ENCODE data around the gene MYOG. TPM values are rescaled to one million over a fixed set of nuclear protein-coding genes. Genes with fewer than 3 reads are reported as not detected.

Gene MYOG
- total and polyA plus RNA-seq, 4 experiments from 2014 or later, result not detected

DNA sequence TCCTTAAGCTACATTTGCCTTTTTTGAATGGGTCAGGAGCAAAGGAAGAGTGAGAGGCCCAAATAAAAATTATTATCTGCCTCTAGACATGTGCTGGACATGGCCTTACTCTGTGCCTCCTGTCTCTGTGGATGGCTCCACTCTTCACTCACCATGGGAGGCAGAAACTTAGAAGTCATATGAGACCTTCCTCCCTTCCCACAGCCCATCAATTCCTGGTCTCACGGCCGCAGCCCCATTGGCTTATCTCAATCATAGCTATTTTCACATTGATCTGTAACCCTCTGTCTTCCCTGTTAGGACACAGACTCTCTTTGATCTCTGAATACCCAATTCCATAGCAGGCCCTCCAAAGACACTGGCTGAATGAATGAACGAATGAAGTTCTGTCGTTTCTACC lies 27.5 kb upstream of the MYOG start:
- DNase-seq, result no peak
- ChIA-PET POLR2A (ENCODE audit: partially characterized antibody) (no interaction called here), CTCF (ENCODE audit: partially characterized antibody) (no interaction called here)
- Histone ChIP-seq H3K9me3 (ENCODE audit: control insufficient read depth in 1 of 2, low read length in 2 of 2) (no peaks in the 10 kb centered on the region), H3K27ac (ENCODE audit: low read depth, low read length) (no peak overlapping the region), H3K27me3 (ENCODE audit: insufficient read depth, low read length) (peaks cover 2% of the 10 kb centered on the region), H3K4me1 (ENCODE audit: insufficient read depth, low read length) (no peaks in the 10 kb centered on the region), H3K4me3 (ENCODE audit: low read length in 2 of 2) (no peak overlapping the region), H3K36me3 (ENCODE audit: insufficient read depth, low read length) (no peaks in the 10 kb centered on the region)
- Mint-ChIP-seq H3K4me3 (no peak overlapping the region), H3K27me3 (peaks cover 27 to 28% of the 10 kb centered on the region in 2 donors), H3K27ac (no peak overlapping the region), H3K9me3 (no peaks in the 10 kb centered on the region), H3K36me3 (no peaks in the 10 kb centered on the region), H3K4me1 (peaks cover 0 to 2% (median 0%) of the 10 kb centered on the region in 4 donors)
- intact Hi-C loops (cut with micrococcal nuclease), result no loop called here

DNA sequence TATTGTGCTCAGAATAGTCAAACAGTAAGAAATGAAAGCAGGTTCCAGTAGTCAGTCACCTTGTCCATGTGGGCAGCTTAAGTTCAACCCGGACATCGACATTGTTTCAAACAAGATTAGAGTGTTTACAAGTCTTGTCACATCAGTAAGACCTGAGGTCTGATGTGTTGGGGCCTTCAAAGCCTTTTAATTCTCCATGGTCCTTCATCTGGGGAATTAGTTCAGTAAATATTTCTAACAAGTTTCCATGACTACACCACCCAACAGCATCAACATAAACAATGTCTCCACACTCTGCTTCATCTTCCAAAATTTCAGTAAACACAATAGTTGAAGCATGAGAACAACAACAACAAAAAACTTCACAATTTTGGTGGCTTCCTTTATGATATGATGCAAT lies 26.7 kb upstream of the MYOG start:
- Histone ChIP-seq H3K36me3 (ENCODE audit: insufficient read depth, low read length) (no peaks in the 10 kb centered on the region), H3K27ac (ENCODE audit: low read depth, low read length) (no peak overlapping the region), H3K4me3 (ENCODE audit: low read length in 2 of 2) (no peak overlapping the region), H3K27me3 (ENCODE audit: insufficient read depth, low read length) (peaks cover 8% of the 10 kb centered on the region), H3K4me1 (ENCODE audit: insufficient read depth, low read length) (no peaks in the 10 kb centered on the region), H3K9me3 (ENCODE audit: control insufficient read depth in 1 of 2, low read length in 2 of 2) (no peaks in the 10 kb centered on the region)
- no peak for DNase-seq
- Mint-ChIP-seq H3K36me3 (no peaks in the 10 kb centered on the region), H3K4me3 (no peak overlapping the region), H3K27me3 (peaks cover 30% of the 10 kb centered on the region in 2 donors), H3K27ac (no peak overlapping the region), H3K4me1 (no peaks in the 10 kb centered on the region), H3K9me3 (peaks cover 0 to 2% (median 0%) of the 10 kb centered on the region in 8 donors)
- CTCF ChIA-PET (ENCODE audit: partially characterized antibody), result no interaction called here
- intact Hi-C loops (cut with micrococcal nuclease), result no loop called here
- POLR2A ChIA-PET (ENCODE audit: partially characterized antibody), result no interaction called here

DNA sequence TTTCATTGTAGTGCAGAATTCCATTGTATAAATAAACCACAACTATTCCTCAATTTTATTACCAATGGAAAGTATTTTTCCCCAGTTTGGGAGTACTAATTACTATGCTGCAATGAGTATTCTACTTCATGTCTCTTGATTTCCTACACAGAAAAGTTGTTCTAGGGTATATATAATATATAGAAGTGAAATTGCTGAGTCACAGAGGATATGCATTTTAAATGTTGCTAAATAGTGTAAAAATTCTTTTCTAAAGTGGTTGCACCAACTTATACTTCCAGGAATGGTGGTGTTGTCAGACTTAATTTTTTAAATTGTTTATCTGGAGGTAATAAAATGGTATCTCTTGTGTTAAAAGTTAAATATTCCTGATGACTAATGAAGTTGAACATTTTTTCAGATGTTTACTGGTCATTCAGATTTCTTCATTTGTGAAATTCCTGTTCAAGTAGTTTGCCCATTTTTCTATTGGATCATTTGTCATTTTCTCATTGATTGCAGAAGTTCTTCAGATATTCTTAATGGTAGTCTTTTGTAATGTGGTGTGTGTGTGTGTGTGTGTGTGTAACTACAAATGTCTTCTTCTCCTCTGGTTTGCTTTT lies 19.1 kb upstream of the MYOG start:
- CTCF ChIA-PET (ENCODE audit: partially characterized antibody), result no interaction called here
- peaks cover 10% of the 10 kb centered on the region for H3K27me3 ChIP-seq (ENCODE audit: insufficient read depth, low read length)
- Mint-ChIP-seq H3K27ac (no peak overlapping the region), H3K4me3 (no peak overlapping the region), H3K36me3 (no peaks in the 10 kb centered on the region), H3K4me1 (no peaks in the 10 kb centered on the region), H3K9me3 (peaks cover 0 to 11% (median 5%) of the 10 kb centered on the region in 8 donors), H3K27me3 (peaks cover 28 to 30% of the 10 kb centered on the region in 2 donors)
- POLR2A ChIA-PET (ENCODE audit: partially characterized antibody), result no interaction called here
- no peaks in the 10 kb centered on the region for H3K4me1 ChIP-seq (ENCODE audit: insufficient read depth, low read length)
- no peak for DNase-seq
- no peak overlapping the region for H3K27ac ChIP-seq (ENCODE audit: low read depth, low read length)
- no peaks in the 10 kb centered on the region for H3K9me3 ChIP-seq (ENCODE audit: control insufficient read depth in 1 of 2, low read length in 2 of 2)
- H3K4me3 ChIP-seq (ENCODE audit: low read length in 2 of 2), result no peak overlapping the region
- intact Hi-C loops (cut with micrococcal nuclease), result no loop called here
- no peaks in the 10 kb centered on the region for H3K36me3 ChIP-seq (ENCODE audit: insufficient read depth, low read length)

DNA sequence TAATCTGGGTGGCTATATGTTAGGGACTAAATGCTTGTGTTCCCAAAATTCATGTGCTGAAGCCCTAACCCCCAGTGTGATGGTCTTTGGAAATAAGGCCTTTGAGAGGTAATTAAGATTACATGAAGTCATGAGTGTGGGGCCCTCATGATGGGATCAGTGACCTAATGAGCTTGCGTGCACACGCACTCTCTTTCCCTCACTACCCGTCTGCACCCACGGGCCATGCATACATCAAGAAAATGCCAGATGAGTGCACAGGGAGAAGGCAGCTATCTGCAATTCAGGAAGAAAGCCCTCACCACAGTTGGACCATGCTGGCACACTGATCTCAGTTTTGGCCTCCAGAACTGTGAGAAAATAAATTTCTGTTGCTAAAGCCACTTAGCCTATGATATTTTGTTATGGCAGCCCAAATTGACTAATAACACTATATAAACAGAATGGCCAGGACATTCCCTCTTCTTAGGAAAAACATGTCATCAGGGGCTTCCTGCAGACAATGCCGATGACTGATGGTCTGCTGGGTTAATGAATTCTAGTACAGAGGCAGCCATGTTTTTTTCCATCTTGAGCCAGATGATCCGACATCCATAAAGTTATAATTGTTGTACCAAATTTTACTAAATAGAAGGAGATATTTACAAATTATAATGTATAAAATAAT lies 18.1 kb upstream of the MYOG start:
- no peaks in the 10 kb centered on the region for H3K36me3 Mint-ChIP-seq
- ChIA-PET CTCF (ENCODE audit: partially characterized antibody) (no interaction called here), POLR2A (ENCODE audit: partially characterized antibody) (no interaction called here)
- peaks cover 0 to 11% (median 5%) of the 10 kb centered on the region in 8 donors for H3K9me3 Mint-ChIP-seq
- H3K27ac Mint-ChIP-seq, result no peak overlapping the region
- no peak overlapping the region for H3K4me3 Mint-ChIP-seq
- H3K27me3 Mint-ChIP-seq, result peaks cover 26 to 29% of the 10 kb centered on the region in 2 donors
- Histone ChIP-seq H3K27me3 (ENCODE audit: insufficient read depth, low read length) (peaks cover 10% of the 10 kb centered on the region), H3K4me1 (ENCODE audit: insufficient read depth, low read length) (no peaks in the 10 kb centered on the region), H3K36me3 (ENCODE audit: insufficient read depth, low read length) (no peaks in the 10 kb centered on the region), H3K4me3 (ENCODE audit: low read length in 2 of 2) (no peak overlapping the region), H3K27ac (ENCODE audit: low read depth, low read length) (no peak overlapping the region), H3K9me3 (ENCODE audit: control insufficient read depth in 1 of 2, low read length in 2 of 2) (no peaks in the 10 kb centered on the region)
- intact Hi-C loops (cut with micrococcal nuclease), result no loop called here
- DNase-seq, result no peak
- no peaks in the 10 kb centered on the region for H3K4me1 Mint-ChIP-seq

DNA sequence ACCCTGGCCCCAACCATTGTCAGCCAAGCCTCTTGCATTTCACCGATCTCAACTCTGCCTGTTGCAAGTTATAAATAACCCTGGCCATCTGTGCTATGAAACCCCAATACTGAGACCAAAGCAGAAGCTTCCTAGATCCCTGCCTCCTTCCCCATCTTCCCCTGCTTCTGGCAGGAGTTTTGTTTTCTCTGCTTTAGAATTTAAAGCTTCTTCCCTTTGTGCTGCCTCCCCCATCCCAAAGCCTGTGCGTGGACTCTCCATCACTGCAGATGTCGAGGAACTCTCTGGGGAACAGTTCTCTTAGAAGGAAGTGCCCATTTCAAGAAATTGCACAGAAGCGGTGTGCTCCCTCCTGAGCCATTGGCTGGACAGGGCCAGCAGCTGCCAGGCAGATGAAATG lies 17.4 kb upstream of the MYOG start:
- H3K4me3 Mint-ChIP-seq, result no peak overlapping the region
- ChIA-PET POLR2A (ENCODE audit: partially characterized antibody) (no interaction called here), CTCF (ENCODE audit: partially characterized antibody) (interaction anchor here (1.3 kb wide), 1 partner anchor 9 kb away, joined by 3 read pairs; no protein-coding TSS in a partner anchor)
- no peak overlapping the region for H3K27ac Mint-ChIP-seq
- no peaks in the 10 kb centered on the region for H3K4me1 Mint-ChIP-seq
- no peaks in the 10 kb centered on the region for H3K36me3 ChIP-seq (ENCODE audit: insufficient read depth, low read length)
- peaks cover 7% of the 10 kb centered on the region for H3K27me3 ChIP-seq (ENCODE audit: insufficient read depth, low read length)
- H3K4me3 ChIP-seq (ENCODE audit: low read length in 2 of 2), result no peak overlapping the region
- no peak overlapping the region for H3K27ac ChIP-seq (ENCODE audit: low read depth, low read length)
- H3K36me3 Mint-ChIP-seq, result no peaks in the 10 kb centered on the region
- intact Hi-C loops (cut with micrococcal nuclease), result no loop called here
- DNase-seq, result no peak
- no peaks in the 10 kb centered on the region for H3K4me1 ChIP-seq (ENCODE audit: insufficient read depth, low read length)
- H3K9me3 ChIP-seq (ENCODE audit: control insufficient read depth in 1 of 2, low read length in 2 of 2), result no peaks in the 10 kb centered on the region
- peaks cover 20 to 24% of the 10 kb centered on the region in 2 donors for H3K27me3 Mint-ChIP-seq
- H3K9me3 Mint-ChIP-seq, result peaks cover 0 to 11% (median 5%) of the 10 kb centered on the region in 8 donors

DNA sequence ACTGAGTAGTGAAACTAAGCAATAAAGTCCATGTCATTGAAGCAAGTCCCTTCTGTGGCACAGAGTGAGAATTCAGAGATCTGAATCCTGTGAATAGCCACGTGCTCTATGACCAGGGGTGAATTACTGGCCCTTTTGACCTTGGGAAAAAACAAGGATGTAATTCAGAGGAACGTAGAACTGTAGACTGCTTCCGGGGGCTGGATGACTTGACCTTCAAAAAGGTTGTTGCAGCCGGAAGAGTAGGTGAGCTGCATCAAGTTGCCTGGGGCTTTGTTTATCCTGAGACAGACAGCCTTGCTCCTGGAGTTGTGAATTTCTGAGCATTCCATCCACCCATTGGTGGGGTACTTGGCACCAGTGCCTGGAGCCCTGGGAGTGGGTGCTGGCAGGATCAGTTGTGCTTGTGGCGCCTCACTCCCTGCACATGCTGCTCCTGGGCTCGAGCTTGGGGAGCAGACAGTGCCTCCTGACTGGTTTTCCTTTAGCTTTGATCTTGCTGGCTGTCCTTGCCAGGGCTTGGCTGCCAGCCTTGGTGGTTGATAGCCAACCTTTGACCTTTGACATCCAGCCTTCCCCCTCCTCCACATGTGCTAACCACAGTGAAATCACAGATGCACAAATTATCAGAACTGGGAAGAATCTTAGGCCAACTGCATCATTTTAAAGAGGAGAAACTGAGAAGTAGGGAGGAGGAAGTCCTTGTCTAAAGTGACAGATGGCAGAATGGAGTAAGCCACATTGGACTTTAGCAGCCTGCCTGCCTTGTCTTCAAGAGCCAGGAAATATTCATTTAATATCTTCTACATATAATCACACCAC lies 16.2 kb upstream of the MYOG start:
- intact Hi-C loops (cut with micrococcal nuclease), result no loop called here
- no peaks in the 10 kb centered on the region for H3K4me1 ChIP-seq (ENCODE audit: insufficient read depth, low read length)
- Mint-ChIP-seq H3K9me3 (peaks cover 0 to 16% (median 7%) of the 10 kb centered on the region in 8 donors), H3K4me1 (no peaks in the 10 kb centered on the region), H3K27me3 (peaks cover 14% of the 10 kb centered on the region in 2 donors), H3K27ac (no peak overlapping the region), H3K4me3 (no peak overlapping the region), H3K36me3 (no peaks in the 10 kb centered on the region)
- no peaks in the 10 kb centered on the region for H3K9me3 ChIP-seq (ENCODE audit: control insufficient read depth in 1 of 2, low read length in 2 of 2)
- ChIA-PET POLR2A (ENCODE audit: partially characterized antibody) (no interaction called here), CTCF (ENCODE audit: partially characterized antibody) (interaction anchor here (1.3 to 1.6 kb wide), 2 partner anchors 8 to 46 kb away, joined by 3 read pairs; no protein-coding TSS in a partner anchor)
- no peaks in the 10 kb centered on the region for H3K27me3 ChIP-seq (ENCODE audit: insufficient read depth, low read length)
- H3K36me3 ChIP-seq (ENCODE audit: insufficient read depth, low read length), result no peaks in the 10 kb centered on the region
- no peak overlapping the region for H3K4me3 ChIP-seq (ENCODE audit: low read length in 2 of 2)
- H3K27ac ChIP-seq (ENCODE audit: low read depth, low read length), result no peak overlapping the region
- DNase-seq, result no peak

DNA sequence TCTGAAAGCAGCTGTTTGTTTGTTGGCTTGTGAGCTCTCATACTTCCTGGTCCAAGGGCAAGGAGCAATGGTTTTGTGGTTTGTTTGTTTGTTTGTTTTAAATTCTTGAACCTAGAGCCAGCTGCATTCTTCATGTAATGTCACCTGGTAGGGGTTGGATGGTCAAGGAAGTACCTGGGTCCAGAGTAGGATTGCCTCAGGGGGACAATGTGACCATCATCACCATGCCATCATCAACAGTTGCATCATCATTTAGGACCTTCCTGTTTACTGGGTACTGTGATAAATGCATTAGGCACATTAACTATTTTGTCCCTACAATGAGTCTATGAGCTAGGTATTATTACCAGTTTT lies 14.7 kb upstream of the MYOG start:
- no peak overlapping the region for H3K27ac ChIP-seq (ENCODE audit: low read depth, low read length)
- Mint-ChIP-seq H3K27me3 (peaks cover 12 to 17% of the 10 kb centered on the region in 2 donors), H3K36me3 (no peaks in the 10 kb centered on the region), H3K27ac (no peak overlapping the region), H3K4me3 (no peak overlapping the region), H3K9me3 (peaks cover 2 to 24% (median 15%) of the 10 kb centered on the region in 8 donors), H3K4me1 (no peaks in the 10 kb centered on the region)
- intact Hi-C loops (cut with micrococcal nuclease), result no loop called here
- no peak overlapping the region for H3K4me3 ChIP-seq (ENCODE audit: low read length in 2 of 2)
- no peaks in the 10 kb centered on the region for H3K27me3 ChIP-seq (ENCODE audit: insufficient read depth, low read length)
- no peaks in the 10 kb centered on the region for H3K36me3 ChIP-seq (ENCODE audit: insufficient read depth, low read length)
- CTCF ChIA-PET (ENCODE audit: partially characterized antibody), result interaction anchor here (1.6 kb wide), 1 partner anchor 47 kb away, joined by 3 read pairs; no protein-coding TSS in a partner anchor
- no peaks in the 10 kb centered on the region for H3K9me3 ChIP-seq (ENCODE audit: control insufficient read depth in 1 of 2, low read length in 2 of 2)
- POLR2A ChIA-PET (ENCODE audit: partially characterized antibody), result no interaction called here
- no peaks in the 10 kb centered on the region for H3K4me1 ChIP-seq (ENCODE audit: insufficient read depth, low read length)
- no peak for DNase-seq

Measured in CD4-positive, alpha-beta memory T cell (primary cell).